Esophagus mucosa (tissue), 1 donor: ENCODE results near the gene UBE2J2. TPM values are rescaled to one million over a fixed set of nuclear protein-coding genes. Genes with fewer than 3 reads are reported as not detected.
A peak's percentile ranks its signal among the peaks of the same experiment; 100 is the strongest.

ENCODE experiments used
- ATAC-seq: fragments of 200-7000 bp; cut with Tn5 transposase; one replicate; pipeline ENCODE4 v1.9.1; 2020
- total RNA-seq: library from RNA; stranded (reverse); gene quantifications from one replicate; pipeline ENCODE4 v1.2.4, GENCODE V29; 2023
- donor health status: DM: yes; HTN: yes; CAD: no.

Gene UBE2J2
- total RNA-seq, 1 donor from 2014 or later, result 45.0 TPM

- ATAC-seq, result no peak
These were observed 35.8 kb upstream of the UBE2J2 start for GRCh38 chr1:1309251-1310108.

- no peak for ATAC-seq
These were observed 35.1 kb upstream of the UBE2J2 start for GRCh38 chr1:1308756-1309250.

GRCh38 chr1:1307923-1308755 is 34.5 kb upstream of the UBE2J2 start, which contains the start of the genes ACAP3 and PUSL1:
Gene ACAP3, minus strand, starts transcription at chr1:1307930. Its CDS starts 115 bp downstream, at chr1:1307815.
Gene PUSL1, plus strand, starts transcription at chr1:1308597. Its CDS starts 47 bp downstream, at chr1:1308644.
- ATAC-seq, result peak; percentile 67

- no peak for ATAC-seq
These were observed 33.7 kb upstream of the UBE2J2 start for GRCh38 chr1:1307261-1307922.

DNA sequence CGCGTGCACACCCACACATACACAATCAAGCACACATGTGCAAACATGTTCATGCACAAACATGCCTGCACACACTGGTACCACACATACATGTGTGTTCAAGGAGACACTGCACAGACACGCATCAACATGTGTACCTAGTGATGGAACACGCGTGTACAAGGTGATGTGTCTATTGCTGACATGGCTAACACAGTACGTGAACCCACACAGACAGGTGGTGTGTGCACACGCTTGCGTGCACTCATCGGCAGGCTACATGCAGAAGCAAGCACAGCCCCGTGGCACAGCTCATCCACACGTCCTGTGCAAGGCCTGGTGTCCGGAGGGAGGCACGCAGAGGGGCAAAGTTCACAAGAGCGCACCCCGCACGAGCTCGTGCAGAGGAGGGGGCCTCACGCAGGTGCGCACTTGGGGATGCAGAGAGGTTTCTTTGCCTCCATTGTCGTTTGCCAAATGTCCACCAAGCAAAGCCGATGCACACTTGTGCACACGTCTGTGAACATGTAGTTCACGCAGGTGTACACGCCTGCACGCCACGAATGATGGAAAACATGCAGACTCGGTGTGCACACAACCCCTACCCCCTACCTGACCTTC is 33.1 kb upstream of the UBE2J2 start:
- no peak for ATAC-seq

GRCh38 chr1:1306070-1306660 is 32.5 kb upstream of the UBE2J2 start:
- ATAC-seq, result no peak

- ATAC-seq, result peak; percentile 51
These were observed 31.8 kb upstream of the UBE2J2 start for GRCh38 chr1:1305300-1306069.

- ATAC-seq, result no peak
These were observed 31.0 kb upstream of the UBE2J2 start for GRCh38 chr1:1304331-1305299.

GRCh38 chr1:1303736-1304135 is 30.1 kb upstream of the UBE2J2 start:
- ATAC-seq, result no peak

DNA sequence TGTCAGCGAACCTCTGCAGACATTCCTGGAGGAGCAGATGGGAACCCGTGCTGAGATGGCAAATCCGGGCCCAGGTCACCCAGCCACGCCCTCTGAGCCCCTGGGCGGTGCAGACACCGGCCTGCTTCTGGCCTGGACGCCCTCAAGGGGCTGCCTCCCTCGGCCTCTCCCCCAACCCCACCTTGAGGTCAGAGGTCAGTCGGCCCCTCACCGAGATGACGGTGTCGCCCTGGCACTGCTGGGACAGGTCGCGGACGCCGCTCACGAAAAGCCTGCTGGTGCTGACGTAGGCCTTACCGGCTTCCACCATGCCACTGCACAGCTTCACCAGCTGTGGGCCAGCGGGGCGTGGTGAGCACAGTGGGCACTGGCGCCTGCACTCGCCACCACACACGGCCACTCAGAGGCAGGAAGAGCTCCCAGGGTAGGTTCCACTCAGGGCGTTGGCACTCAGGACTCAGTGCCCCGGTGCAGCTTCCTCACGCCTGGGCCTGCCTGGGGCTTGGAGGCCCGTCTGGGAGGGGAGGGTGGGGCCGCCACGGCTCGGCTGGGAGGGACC is 29.4 kb upstream of the UBE2J2 start:
- peak; percentile 52 for ATAC-seq

GRCh38 chr1:1302006-1302430 is 28.4 kb upstream of the UBE2J2 start:
- no peak for ATAC-seq

- ATAC-seq, result no peak
These were observed 26.7 kb upstream of the UBE2J2 start for GRCh38 chr1:1300352-1300739.

DNA sequence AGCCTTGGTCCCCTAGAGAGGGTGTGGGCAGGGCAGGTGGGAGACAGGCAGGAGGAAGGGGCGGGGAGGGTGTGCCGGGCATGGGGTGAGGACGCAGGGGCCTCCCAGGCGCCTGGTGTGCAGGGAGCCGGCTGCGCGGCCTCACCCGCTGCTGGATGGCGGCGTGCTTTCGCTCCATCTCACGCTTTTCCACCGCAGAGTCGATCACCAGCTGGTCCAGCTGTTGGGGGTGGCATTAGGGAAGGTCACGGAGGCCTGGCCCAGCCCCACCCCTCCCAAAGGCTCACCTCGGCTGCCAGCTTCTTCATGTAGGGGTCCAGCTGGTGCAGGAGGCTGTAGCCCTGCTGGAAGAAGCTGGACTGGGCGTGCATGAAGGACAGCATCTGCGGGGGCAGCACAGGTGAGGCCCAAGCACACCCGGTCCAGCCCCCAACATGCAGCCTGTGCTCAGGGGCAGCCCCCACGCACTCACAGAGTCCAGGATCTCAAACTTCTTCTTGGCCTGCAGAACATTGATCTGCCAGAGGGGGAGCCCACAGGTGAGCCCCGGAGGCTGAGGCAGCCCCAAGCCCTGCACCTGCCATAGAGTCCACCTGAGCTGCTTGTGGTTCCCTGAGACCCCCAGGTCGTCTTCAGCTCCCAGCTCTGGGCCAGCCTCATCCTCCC is 26.2 kb upstream of the UBE2J2 start:
- ATAC-seq, result no peak

DNA sequence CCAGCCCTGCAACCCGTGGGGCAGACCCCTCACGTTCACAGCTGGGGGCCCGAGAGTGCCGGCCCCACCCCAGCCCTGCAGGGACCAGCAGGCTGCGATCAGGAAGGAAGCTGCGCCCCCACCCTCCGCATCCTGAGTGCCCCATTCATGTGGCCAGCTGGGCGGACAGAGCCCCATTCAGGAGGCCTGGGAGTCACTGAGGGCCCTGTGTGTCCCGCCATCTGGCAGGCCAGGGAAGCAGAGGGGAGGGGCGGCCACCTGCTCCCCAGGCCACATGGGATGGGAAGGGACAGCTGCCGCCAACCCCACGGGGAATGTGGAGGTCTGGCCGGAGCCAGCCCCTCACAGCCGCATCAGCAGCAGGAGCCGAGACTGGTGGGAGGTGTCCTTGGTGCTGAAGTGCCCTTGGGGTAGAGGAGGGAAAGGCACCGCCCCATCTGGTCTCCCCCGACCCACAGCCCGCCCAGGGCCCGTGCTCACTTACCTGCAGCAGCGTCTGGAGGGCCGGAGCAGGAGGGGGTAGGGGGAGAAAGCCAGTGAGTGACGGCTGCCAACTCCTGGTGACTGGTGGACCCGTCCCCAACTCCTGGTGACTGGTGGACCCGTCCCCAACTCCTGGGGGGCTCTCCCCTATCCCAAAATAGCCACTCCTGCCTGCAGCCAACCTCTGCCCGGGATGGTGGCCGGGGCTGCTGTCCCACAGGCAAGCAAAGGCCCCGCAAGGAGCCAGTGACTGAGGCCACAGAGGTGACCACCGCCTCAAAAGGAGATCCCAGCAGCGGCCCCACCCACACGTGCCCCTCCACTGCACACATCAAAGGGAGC is 25.4 kb upstream of the UBE2J2 start:
- ATAC-seq, result no peak

DNA sequence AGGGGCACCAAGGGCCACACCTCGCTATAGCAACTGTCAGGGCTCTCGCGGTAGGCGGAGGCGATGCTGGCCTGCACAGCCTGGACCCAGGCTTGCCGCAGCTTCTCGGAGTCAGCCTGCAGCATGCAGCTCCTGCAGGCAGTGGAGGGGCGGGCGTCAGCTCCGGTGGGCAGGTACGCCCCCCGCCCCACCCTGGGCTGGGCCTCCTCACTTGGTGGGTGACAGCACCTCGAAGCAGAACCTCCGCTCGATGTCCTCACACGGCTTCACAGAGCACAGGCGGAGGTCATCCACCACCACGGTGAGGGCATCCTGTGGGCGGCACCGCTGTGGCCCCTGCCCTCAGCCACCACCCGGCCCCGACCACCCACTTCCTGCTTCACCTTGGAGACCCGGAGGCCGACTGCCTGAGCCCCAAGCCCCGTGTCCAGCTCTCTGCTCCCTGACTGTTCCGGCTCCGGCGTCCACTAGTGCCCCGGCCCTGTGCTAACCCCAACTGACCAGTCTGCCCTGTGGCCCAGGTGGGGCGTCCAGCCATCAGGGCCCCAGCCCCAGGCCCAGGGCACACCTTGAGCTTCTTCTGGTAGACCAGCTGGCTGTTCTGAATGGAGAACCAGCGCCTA is 24.3 kb upstream of the UBE2J2 start:
- ATAC-seq, result no peak

DNA sequence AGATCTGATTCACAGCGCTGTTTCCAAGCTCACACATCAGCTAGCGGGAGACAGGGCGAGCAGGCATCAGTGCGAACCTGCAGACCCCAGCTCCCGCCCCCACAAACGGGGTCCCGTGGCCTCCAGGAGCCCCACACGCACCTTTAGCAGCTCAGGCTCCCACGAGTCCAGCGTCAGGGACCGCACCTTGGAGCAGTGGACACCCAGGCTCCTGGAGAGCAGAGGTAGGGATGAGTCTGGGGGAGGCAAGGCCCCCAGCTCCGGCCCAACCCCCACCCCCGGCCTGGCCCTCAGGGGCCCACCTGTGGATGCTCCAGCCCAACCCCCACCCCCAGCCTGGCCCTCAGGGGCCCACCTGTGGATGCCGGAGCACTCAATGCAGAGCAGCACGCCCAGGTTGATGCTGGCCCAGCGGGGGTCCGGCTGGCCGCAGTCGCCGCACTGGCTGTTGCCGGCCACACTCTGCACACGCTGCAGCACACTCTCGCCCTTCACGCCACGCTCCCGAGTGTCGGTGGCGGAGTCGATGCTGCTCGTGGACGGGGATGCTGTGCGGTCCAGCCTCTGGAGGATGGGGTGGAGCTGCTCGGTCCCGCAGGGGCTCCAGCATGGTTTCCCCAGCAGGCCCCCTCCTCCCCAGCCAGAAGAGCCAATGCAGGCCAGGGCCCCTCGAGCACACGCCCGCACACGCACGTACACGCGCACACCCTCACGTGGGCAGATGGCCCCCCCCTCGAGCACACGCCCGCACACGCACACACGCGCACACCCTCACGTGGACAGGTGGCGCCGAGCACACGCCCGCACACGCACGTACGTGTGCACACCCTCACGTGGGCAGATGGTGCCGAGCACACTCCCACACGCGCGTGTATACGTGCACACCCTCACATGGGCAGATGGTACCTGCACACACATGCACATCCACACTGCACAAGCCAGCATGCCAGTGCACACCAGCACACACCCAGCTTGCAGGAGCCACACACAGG is 22.7 kb upstream of the UBE2J2 start:
- no peak for ATAC-seq
